Colonic mucosa (tissue), 4 donors: ENCODE results near the gene TSPAN7. TPM values are rescaled to one million over a fixed set of nuclear protein-coding genes. Genes with fewer than 3 reads are reported as not detected.

Experiments used
- DNase-seq: peaks from one replicate; pipeline ENCODE4 v3.0.0-alpha.2; 2020
- H3K27ac ChIP-seq: fragments of 200-600 bp; one replicate; pipeline ENCODE4 v1.8.0; 2021
- H3K27me3 ChIP-seq: fragments of 200-600 bp; one replicate; pipeline ENCODE4 v1.8.0; 2021
- H3K36me3 ChIP-seq: fragments of 200-600 bp; one replicate; pipeline ENCODE4 v1.8.0; 2021
- H3K4me1 ChIP-seq: fragments of 200-600 bp; one replicate; pipeline ENCODE4 v1.8.0; 2021; ENCODE audit warnings: mild to moderate bottlenecking
- H3K4me3 ChIP-seq: fragments of 200-600 bp; one replicate; pipeline ENCODE4 v1.8.0; 2021
- H3K9ac ChIP-seq, 2 donors: one replicate each; pipeline ENCODE4 v1.7.0; 2013; ENCODE audit warnings: control low read depth in 2 of 2, low read depth in 2 of 2, low read length in 2 of 2
- H3K9me3 ChIP-seq: fragments of 200-600 bp; one replicate; pipeline ENCODE4 v1.8.0; 2021
- intact Hi-C: fragments of 100-400 bp; cut with DNase I; formaldehyde crosslinking; loops from one replicate; pipeline ENCODE4 v1.14.1; 2022
- total RNA-seq, 2 donors: library from RNA; stranded (reverse); fragmentation: NEBNext Ultra II Directional in 1 of 2; extraction: Animal tissue kit (Norgen Biotek cat#: 25700) in 1 of 2; gene quantifications; one replicate each; pipeline ENCODE4 v1.2.1, GENCODE V29; 2021
- TF ChIP-seq, protein P1 (sequence below): fragments of 200-600 bp; IDR thresholded peaks from one replicate; pipeline ENCODE4 v1.8.0; 2022; ENCODE audit warnings: antibody characterized with exemption, mild to moderate bottlenecking
- donor health status: healthy.
- donor health status: DM: no; HTN: no; CAD: no.
- donor health status: DM: no; HTN: no; CAD: no.

Gene TSPAN7
- total RNA-seq, 2 donors from 2014 or later: 66.1 to 91.5 TPM

DNA sequence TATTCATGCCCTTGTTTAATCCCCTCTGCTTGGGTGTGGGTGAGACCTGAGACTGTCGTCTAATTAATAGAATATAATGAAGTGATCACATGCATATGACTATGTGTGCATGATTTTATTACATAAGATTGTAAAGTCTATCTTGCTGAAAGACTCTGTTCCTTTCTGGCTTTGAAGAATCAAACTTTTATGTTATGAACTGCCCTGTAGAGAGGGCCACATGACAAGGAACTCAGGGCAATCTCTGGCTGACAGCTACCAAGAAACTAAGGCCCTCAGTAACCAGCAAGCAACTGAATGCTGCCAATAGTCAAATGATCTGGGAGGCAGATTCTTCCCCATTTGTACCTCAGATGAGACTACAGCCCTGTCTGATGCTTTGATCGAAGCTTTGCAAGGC is 13.5 kb downstream of the TSPAN7 start:
- intact Hi-C loops: no loop called here
- Histone ChIP-seq H3K27me3 (no peaks in the 10 kb centered on the region), H3K4me1 (no peaks in the 10 kb centered on the region), H3K4me3 (no peak overlapping the region), H3K27ac (peak overlapping the region; percentile 35), H3K9me3 (no peaks in the 10 kb centered on the region), H3K36me3 (no peaks in the 10 kb centered on the region), H3K9ac (no peak overlapping the region)
- no peak for DNase-seq
- TF ChIP-seq, protein P1, sequence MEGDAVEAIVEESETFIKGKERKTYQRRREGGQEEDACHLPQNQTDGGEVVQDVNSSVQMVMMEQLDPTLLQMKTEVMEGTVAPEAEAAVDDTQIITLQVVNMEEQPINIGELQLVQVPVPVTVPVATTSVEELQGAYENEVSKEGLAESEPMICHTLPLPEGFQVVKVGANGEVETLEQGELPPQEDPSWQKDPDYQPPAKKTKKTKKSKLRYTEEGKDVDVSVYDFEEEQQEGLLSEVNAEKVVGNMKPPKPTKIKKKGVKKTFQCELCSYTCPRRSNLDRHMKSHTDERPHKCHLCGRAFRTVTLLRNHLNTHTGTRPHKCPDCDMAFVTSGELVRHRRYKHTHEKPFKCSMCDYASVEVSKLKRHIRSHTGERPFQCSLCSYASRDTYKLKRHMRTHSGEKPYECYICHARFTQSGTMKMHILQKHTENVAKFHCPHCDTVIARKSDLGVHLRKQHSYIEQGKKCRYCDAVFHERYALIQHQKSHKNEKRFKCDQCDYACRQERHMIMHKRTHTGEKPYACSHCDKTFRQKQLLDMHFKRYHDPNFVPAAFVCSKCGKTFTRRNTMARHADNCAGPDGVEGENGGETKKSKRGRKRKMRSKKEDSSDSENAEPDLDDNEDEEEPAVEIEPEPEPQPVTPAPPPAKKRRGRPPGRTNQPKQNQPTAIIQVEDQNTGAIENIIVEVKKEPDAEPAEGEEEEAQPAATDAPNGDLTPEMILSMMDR: no peak

DNA sequence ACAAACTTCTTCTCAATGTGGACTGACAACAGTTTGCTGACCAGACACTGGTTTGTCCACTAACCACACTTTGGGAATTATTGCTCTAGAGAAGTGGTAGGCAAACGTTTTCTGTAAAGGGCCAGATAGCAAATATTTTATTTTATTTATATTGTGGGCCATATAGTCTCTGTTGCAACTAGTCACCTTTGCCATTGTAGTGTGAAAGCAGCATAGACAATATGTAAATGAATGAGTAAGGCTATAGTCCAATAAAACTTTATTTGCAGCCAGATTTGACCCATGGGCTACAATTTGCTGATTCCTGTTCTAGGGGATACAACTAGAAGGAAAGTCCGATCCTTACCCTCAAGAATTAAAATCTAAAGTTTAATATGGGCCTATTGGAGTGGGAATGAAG is 14.5 kb downstream of the TSPAN7 start:
- H3K27ac ChIP-seq: peak overlapping the region; percentile 35
- H3K4me3 ChIP-seq: no peak overlapping the region
- no peaks in the 10 kb centered on the region for H3K36me3 ChIP-seq
- TF ChIP-seq, protein P1: no peak
- no peaks in the 10 kb centered on the region for H3K9me3 ChIP-seq
- peaks cover 5% of the 10 kb centered on the region for H3K4me1 ChIP-seq
- intact Hi-C loops: no loop called here
- H3K27me3 ChIP-seq: no peaks in the 10 kb centered on the region
- no peak for DNase-seq
- no peak overlapping the region for H3K9ac ChIP-seq

DNA sequence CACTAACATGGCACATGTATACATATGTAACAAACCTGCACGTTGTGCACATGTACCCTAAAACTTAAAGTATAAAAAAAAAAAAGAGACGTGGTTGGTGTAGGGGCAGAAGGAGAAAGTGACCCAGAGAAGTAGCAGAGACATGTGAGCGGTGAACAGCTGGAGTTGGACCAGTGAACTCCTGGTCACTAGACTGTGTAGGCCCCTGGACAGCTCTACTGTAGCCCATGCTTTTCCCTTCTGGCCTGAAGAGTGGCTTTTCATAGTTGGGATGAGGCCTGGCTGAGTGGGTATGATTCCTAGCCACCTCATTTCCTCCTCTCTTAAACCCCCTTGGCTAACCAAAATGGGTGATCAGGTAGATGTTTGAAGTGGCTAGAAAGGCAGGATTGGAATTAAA is 16.4 kb downstream of the TSPAN7 start:
- Histone ChIP-seq H3K4me3 (no peak overlapping the region), H3K9me3 (no peaks in the 10 kb centered on the region), H3K27ac (peak overlapping the region; percentile 31), H3K9ac (no peak overlapping the region), H3K36me3 (no peaks in the 10 kb centered on the region), H3K4me1 (peaks cover 5% of the 10 kb centered on the region), H3K27me3 (no peaks in the 10 kb centered on the region)
- DNase-seq: no peak
- TF ChIP-seq, protein P1: no peak
- intact Hi-C loops: no loop called here

DNA sequence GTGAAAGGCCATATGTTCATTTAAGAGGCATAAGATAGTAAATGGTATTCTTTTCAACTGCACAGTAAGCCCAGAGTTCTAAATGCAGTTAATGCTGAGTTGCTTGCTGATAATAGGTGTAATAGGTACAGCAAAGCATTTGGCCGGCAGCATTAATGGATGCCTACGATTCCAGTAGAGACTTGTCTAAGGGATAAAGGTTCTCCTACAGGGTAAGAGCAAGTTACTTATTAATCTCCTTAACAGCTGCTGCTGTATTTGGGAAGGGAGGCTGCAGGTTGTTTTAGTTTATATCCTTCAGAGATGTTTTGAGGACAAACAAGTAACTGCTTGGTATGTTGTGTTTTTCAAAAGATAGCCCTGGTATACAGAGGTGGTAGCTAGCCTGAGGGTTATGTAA is 16.8 kb downstream of the TSPAN7 start:
- peak; percentile 31 for DNase-seq

DNA sequence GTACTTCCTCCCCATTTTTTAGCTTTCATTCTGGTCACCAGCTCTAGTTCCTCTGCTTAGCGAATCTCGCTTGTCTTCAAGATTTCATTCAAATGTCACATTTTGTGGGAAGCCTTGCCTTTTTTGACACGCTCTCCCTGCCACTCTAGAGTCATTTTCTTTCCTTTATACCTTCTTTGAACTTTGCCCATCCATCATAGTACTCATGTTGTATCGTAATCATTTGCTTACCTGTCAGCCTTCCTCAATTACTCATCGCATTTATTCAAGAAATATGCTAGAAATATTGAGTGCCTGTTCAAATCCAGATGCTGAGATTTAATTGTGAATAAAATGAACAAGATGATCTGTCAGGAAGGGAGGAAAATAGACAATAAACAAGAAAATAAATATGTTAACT is 21.8 kb downstream of the TSPAN7 start:
- Histone ChIP-seq H3K4me1 (peaks cover 5% of the 10 kb centered on the region), H3K9me3 (no peaks in the 10 kb centered on the region), H3K27ac (peak overlapping the region; percentile 43), H3K27me3 (no peaks in the 10 kb centered on the region), H3K36me3 (no peaks in the 10 kb centered on the region), H3K9ac (no peak overlapping the region), H3K4me3 (no peak overlapping the region)
- intact Hi-C loops: no loop called here
- no peak for DNase-seq
- TF ChIP-seq, protein P1: no peak

More for the DNA sequence above, 16.8 kb downstream of the TSPAN7 start:
- H3K27ac ChIP-seq: peak overlapping the region; percentile 31
- H3K4me1 ChIP-seq: peaks cover 5% of the 10 kb centered on the region
- no peaks in the 10 kb centered on the region for H3K9me3 ChIP-seq
- no peak overlapping the region for H3K9ac ChIP-seq
- no peak overlapping the region for H3K4me3 ChIP-seq
- no peaks in the 10 kb centered on the region for H3K27me3 ChIP-seq
- TF ChIP-seq, protein P1: no peak
- intact Hi-C loops: no loop called here
- no peaks in the 10 kb centered on the region for H3K36me3 ChIP-seq

DNA sequence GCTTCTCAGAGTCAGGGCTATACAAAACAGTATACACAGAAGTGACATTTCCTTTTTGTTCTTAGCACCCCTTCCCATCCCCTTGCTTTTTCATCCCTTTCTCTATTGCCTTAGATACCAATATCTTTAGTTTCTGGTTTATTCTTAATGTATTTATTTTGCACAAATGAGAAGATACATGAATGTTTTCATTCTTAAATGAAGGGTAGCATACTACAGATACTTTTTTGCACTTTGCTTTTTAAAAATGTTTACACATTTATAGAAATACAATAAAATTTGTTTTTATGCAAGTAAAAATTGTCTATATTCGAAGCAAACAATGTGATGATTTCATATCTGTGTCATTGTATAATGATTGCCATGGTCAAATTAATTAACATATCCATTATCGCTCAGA is 33.1 kb downstream of the TSPAN7 start:
- Histone ChIP-seq H3K9ac (no peak overlapping the region), H3K4me1 (no peaks in the 10 kb centered on the region), H3K4me3 (no peak overlapping the region), H3K36me3 (no peaks in the 10 kb centered on the region), H3K9me3 (no peaks in the 10 kb centered on the region), H3K27me3 (no peaks in the 10 kb centered on the region), H3K27ac (no peak overlapping the region)
- TF ChIP-seq, protein P1: no peak
- DNase-seq: no peak
- intact Hi-C loops: no loop called here
